ENCODE data around the gene TPRG1. TPM values are rescaled to one million over a fixed set of nuclear protein-coding genes. Genes with fewer than 3 reads are reported as not detected.

TPRG1 gene
- total and polyA plus RNA-seq, 2 donors (not counting 1 experiment from before 2014, with no cell fraction given), result 0.21 to 0.39 TPM

DNA sequence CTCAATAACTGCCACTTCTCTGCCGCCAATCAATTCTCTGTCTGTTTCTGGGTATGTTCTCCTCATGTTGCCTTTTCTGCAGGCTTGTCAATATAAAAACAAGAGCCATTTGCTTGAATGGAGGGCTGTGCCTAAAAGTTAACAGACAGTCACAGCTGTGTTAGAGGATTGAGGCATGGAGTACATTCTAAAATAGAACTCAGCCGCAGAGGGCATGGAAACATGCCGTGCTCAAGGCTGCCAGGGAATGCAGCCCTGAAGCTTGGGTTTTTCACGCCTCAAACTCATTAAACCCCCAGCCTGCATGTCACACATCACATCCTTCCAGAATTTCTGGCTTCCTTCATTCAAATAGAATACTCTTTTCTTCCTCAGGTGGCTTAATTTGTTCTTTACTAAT, 166.6 kb downstream of the TPRG1 start:
- WGBS (ENCODE audit: insufficient coverage), result 94% methylated on average over 3 of the region's 4 CpGs
- no peaks in the 10 kb centered on the region for H3K79me2 ChIP-seq (ENCODE audit: control insufficient read depth, insufficient read depth, low read length)
- H4K20me1 ChIP-seq (ENCODE audit: control insufficient read depth, insufficient read depth, low read length, poor library complexity, severe bottlenecking), result no peaks in the 10 kb centered on the region
- no peak overlapping the region for H2AFZ ChIP-seq (ENCODE audit: insufficient read depth, low read depth, low read length, poor library complexity, severe bottlenecking)
- H3K4me1 ChIP-seq (ENCODE audit: control insufficient read depth in 2 of 2, insufficient read depth in 2 of 2, low read length in 2 of 2), result no peaks in the 10 kb centered on the region
- Mint-ChIP-seq H3K4me3 (no peak overlapping the region), H3K4me1 (no peaks in the 10 kb centered on the region), H3K9me3 (ENCODE audit: insufficient read depth) (no peaks in the 10 kb centered on the region), H3K27me3 (peaks cover 36% of the 10 kb centered on the region), H3K27ac (no peak overlapping the region)
- intact Hi-C loops (cut with micrococcal nuclease), result no loop called here
- ChIA-PET POLR2A (no interaction called here), CTCF (no interaction called here)
- no peak overlapping the region for H3K9ac ChIP-seq (ENCODE audit: low read length)
- no peaks in the 10 kb centered on the region for H3K36me3 ChIP-seq (replicated peaks in 1 of 2; ENCODE audit: control extremely low read depth in 1 of 2, control insufficient read depth in 1 of 2, extremely low read depth in 1 of 2, insufficient read depth in 2 of 2, low read length in 1 of 2)
- no peak overlapping the region for H3K4me3 ChIP-seq (ENCODE audit: control extremely low read depth in 1 of 5, extremely low read depth in 1 of 5, insufficient read depth in 1 of 5, low read depth in 2 of 5, low read length in 4 of 5)
- peaks cover 0 to 3% (median 1%) of the 10 kb centered on the region in 4 experiments for H3K27me3 ChIP-seq (replicated peaks in 1 of 4; ENCODE audit: control extremely low read depth in 1 of 4, control insufficient read depth in 3 of 4, insufficient read depth in 4 of 4, low read length in 3 of 4)
- ATAC-seq (ENCODE audit: low read depth), result no peak
- H3K4me2 ChIP-seq (replicated peaks; ENCODE audit: low read depth, low read length, poor library complexity, severe bottlenecking), result no peak overlapping the region
- H3K27ac ChIP-seq (ENCODE audit: low read length in 2 of 2), result no peak overlapping the region
- no peaks in the 10 kb centered on the region for H3K9me3 ChIP-seq (ENCODE audit: control extremely low read depth in 1 of 3, control insufficient read depth in 2 of 3, insufficient read depth in 1 of 3, low read length in 2 of 3)
- DNase-seq, result no peak
- TF ChIP-seq EZH2 (IDR thresholded peaks at IDR 0.05; ENCODE audit: borderline replicate concordance, insufficient read depth, low read depth, low read length, poor library complexity, severe bottlenecking), result no peak
- TF ChIP-seq, protein P1, sequence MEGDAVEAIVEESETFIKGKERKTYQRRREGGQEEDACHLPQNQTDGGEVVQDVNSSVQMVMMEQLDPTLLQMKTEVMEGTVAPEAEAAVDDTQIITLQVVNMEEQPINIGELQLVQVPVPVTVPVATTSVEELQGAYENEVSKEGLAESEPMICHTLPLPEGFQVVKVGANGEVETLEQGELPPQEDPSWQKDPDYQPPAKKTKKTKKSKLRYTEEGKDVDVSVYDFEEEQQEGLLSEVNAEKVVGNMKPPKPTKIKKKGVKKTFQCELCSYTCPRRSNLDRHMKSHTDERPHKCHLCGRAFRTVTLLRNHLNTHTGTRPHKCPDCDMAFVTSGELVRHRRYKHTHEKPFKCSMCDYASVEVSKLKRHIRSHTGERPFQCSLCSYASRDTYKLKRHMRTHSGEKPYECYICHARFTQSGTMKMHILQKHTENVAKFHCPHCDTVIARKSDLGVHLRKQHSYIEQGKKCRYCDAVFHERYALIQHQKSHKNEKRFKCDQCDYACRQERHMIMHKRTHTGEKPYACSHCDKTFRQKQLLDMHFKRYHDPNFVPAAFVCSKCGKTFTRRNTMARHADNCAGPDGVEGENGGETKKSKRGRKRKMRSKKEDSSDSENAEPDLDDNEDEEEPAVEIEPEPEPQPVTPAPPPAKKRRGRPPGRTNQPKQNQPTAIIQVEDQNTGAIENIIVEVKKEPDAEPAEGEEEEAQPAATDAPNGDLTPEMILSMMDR (IDR thresholded peaks at IDR 0.05), result no peak

DNA sequence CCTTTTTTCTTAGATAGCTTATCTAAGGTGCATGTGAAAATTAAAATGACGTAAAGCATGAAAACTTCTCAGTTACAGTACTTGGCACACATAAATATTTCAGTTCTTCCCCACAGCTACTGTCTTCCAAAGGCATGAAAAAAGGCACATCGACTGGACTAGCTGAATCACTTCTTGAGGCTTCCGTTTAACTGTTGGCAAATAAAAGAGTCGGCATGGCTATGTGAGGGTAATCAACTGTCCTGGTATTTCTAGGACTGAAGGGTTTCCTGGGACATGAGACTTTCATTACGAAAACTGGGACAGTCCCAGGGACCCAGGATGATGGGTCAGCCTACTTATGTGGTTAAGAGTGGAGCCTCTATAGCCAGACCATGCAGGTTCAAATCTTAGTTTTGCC, 168.2 kb downstream of the TPRG1 start:
- Mint-ChIP-seq H3K9me3 (ENCODE audit: insufficient read depth) (no peaks in the 10 kb centered on the region), H3K4me3 (no peak overlapping the region), H3K4me1 (no peaks in the 10 kb centered on the region), H3K27ac (no peak overlapping the region), H3K27me3 (peaks cover 31% of the 10 kb centered on the region)
- DNase-seq (no peak), ATAC-seq (ENCODE audit: low read depth) (no peak)
- intact Hi-C loops (cut with micrococcal nuclease), result no loop called here
- H3K4me1 ChIP-seq (ENCODE audit: control insufficient read depth in 2 of 2, insufficient read depth in 2 of 2, low read length in 2 of 2), result no peaks in the 10 kb centered on the region
- no peak overlapping the region for H3K4me2 ChIP-seq (replicated peaks; ENCODE audit: low read depth, low read length, poor library complexity, severe bottlenecking)
- H4K20me1 ChIP-seq (ENCODE audit: control insufficient read depth, insufficient read depth, low read length, poor library complexity, severe bottlenecking), result no peaks in the 10 kb centered on the region
- peaks cover 0 to 3% (median 1%) of the 10 kb centered on the region in 4 experiments for H3K27me3 ChIP-seq (replicated peaks in 1 of 4; ENCODE audit: control extremely low read depth in 1 of 4, control insufficient read depth in 3 of 4, insufficient read depth in 4 of 4, low read length in 3 of 4)
- H3K9me3 ChIP-seq (ENCODE audit: control extremely low read depth in 1 of 3, control insufficient read depth in 2 of 3, insufficient read depth in 1 of 3, low read length in 2 of 3), result no peaks in the 10 kb centered on the region
- H3K36me3 ChIP-seq (replicated peaks in 1 of 2; ENCODE audit: control extremely low read depth in 1 of 2, control insufficient read depth in 1 of 2, extremely low read depth in 1 of 2, insufficient read depth in 2 of 2, low read length in 1 of 2), result no peaks in the 10 kb centered on the region
- 100% methylated on average over 4 of the region's 5 CpGs for WGBS (ENCODE audit: insufficient coverage)
- ChIA-PET CTCF (no interaction called here), POLR2A (no interaction called here)
- no peak overlapping the region for H3K27ac ChIP-seq (ENCODE audit: low read length in 2 of 2)
- no peaks in the 10 kb centered on the region for H3K79me2 ChIP-seq (ENCODE audit: control insufficient read depth, insufficient read depth, low read length)
- no peak for TF ChIP-seq EZH2 (IDR thresholded peaks at IDR 0.05; ENCODE audit: borderline replicate concordance, insufficient read depth, low read depth, low read length, poor library complexity, severe bottlenecking)
- TF ChIP-seq, protein P1 (IDR thresholded peaks at IDR 0.05), result no peak
- H3K9ac ChIP-seq (ENCODE audit: low read length), result no peak overlapping the region
- no peak overlapping the region for H2AFZ ChIP-seq (ENCODE audit: insufficient read depth, low read depth, low read length, poor library complexity, severe bottlenecking)
- H3K4me3 ChIP-seq (ENCODE audit: control extremely low read depth in 1 of 5, extremely low read depth in 1 of 5, insufficient read depth in 1 of 5, low read depth in 2 of 5, low read length in 4 of 5), result no peak overlapping the region

Measured in B cell (primary cell).